ENCODE data around the gene RGPD3.
"Not testable (repeated sequence)": the region's sequence is repeated elsewhere in the genome, so short reads cannot be mapped to it uniquely, and the experiment has no call there.

The RGPD3 gene

GRCh38 chr2:106468107-106468506 lies at the start of gene RGPD3:
Gene RGPD3 (minus strand): TSS chr2:106468413. CDS start chr2:106468288, 125 bp downstream.
- not testable (repeated sequence) for DNase-seq

DNA sequence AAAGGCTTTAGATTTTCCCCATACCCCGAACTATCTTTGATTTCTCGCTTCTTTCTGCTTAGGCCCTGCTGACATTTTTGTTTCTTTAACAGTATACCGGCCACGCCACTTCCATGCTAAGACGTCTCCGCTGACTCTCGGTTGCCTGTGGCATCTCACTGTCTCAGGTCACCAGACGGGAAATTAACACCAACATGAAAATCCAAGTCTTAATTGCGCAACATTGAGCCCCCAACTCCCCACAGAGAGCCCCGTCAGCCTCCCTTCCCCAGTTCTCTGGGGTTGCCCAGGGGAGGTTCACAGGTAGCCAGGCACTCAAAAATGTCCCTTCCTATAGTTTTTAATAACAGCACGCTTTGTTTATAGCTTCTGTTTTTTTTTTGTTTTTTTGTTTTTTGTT lies 49.1 kb upstream of the RGPD3 start:
- DNase-seq = no peak

DNA sequence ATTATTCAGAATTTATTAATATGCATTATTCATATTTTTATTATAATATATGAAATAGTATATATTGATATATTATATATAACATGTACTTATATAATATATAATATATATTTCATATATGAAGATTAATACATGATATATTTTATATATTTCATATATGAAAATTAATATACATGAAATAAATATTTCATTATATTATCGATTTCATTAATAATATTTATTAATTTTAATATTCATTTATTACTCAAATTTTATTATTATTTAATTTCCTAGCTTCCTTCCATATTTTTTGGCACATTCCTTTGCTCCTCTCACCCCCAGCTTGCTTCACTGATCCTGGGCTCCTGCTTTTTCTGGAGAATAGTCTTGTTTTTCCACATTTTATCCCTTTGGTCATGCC lies 48.7 kb upstream of the RGPD3 start:
- DNase-seq = no peak

GRCh38 chr2:106516436-106516835 lies 48.2 kb upstream of the RGPD3 start:
- DNase-seq = no peak

GRCh38 chr2:106514827-106515226 lies 46.6 kb upstream of the RGPD3 start:
- DNase-seq = not testable (repeated sequence)

GRCh38 chr2:106513391-106513790 lies 45.2 kb upstream of the RGPD3 start:
- DNase-seq = not testable (repeated sequence)

DNA sequence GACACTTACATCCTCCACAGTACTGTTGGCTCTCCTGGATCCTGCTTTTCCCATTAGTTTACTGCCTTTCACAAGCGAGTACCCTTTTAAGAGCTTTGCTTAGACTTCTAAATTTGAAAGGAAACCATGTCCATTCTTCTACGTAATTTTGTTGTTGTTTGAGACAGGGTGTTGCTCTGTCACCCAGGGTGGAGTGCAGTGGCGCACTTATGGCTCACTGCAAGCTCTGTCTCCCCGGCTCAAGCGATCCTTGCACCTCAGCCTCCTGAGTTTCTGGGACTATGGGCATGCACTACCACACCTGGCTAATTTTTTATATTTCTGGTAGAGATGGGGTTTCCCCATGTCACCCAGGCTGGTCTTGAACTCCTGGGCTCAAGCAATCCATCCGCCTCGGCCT lies 43.7 kb upstream of the RGPD3 start:
- not testable (repeated sequence) for DNase-seq

- DNase-seq = not testable (repeated sequence)
Measured at GRCh38 chr2:106511476-106511901, 43.3 kb upstream of the RGPD3 start.

GRCh38 chr2:106510791-106511190 lies 42.6 kb upstream of the RGPD3 start:
- DNase-seq = not testable (repeated sequence)

GRCh38 chr2:106509374-106509770 lies 41.2 kb upstream of the RGPD3 start:
- not testable (repeated sequence) for DNase-seq

- not testable (repeated sequence) for DNase-seq
Measured at GRCh38 chr2:106508660-106509373, 40.6 kb upstream of the RGPD3 start.

DNA sequence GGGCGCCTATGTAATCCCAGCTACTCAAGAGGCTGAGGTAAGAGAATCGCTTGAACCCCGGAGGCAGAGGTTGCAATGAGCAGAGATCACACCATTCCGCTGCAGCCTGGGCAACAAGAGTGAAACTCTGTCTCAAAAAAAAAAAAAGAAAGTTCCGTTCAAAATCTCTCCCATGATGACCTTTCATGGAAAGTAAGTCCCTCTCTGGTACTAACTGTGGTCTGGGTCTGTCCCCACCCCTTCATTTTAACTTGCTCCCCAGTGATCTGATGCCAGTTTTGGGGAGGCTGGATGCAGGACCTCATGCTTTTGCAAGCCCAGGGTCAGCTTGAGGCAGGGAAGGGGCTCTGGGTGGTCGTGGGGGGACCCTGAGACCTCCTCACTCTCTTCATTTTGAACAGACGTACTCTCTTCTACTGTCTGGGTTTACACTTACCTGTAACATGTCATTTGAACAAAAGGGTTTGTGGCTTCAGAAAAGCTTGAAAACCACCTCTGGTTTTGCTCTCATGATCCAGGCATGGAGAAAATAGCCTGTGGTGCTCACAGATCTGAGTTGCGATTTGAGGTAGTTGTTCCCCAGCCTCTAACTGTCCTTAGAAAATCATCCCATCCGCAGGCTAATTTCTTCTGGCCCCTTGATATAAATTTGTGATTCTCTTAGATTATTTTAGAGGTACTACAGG lies 37.9 kb upstream of the RGPD3 start:
- DNase-seq = not testable (repeated sequence)

GRCh38 chr2:106504787-106505186 lies 36.6 kb upstream of the RGPD3 start:
- DNase-seq = not testable (repeated sequence)

- DNase-seq = not testable (repeated sequence)
Measured at GRCh38 chr2:106504192-106504591, 36.0 kb upstream of the RGPD3 start.

GRCh38 chr2:106502351-106502750 lies 34.1 kb upstream of the RGPD3 start:
- not testable (repeated sequence) for DNase-seq

DNA sequence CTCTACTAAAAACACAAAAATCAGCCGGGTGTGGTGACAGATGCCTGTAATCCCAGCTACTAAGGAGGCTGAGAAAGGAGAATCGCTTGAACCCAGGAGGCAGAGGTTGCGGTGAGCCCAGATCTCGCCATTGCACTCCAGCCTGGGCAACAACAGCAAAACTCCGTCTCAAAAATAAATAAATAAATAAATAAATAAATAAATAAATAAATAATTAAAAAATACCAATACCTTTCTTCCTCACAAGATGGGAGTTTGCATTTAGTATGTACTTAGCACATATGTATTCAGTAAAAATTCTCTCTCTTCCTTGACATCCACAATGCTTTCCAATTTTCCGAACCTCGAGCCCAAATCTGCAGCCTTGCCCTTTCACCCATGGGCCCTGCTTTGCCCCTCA lies 32.1 kb upstream of the RGPD3 start:
- not testable (repeated sequence) for DNase-seq

DNA sequence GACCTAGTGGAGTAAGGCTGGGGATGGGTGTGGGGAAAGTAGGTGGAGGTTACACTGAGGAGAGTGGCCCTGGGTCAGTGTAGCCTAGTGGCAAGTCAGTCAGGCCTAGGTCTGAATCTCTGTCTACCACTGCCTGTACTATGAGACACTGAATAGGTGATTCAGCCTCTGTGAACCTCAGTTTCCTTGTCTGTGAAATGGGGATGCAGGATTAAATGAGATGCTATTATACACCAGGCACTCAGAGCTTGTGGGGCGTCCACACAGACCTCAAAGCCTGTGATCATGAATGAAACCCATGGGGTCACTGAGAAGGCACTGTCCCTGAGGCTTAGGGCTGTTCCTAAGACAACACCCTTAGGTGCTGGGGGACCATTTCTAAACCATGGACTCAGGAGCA lies 30.3 kb upstream of the RGPD3 start:
- not testable (repeated sequence) for DNase-seq

DNA sequence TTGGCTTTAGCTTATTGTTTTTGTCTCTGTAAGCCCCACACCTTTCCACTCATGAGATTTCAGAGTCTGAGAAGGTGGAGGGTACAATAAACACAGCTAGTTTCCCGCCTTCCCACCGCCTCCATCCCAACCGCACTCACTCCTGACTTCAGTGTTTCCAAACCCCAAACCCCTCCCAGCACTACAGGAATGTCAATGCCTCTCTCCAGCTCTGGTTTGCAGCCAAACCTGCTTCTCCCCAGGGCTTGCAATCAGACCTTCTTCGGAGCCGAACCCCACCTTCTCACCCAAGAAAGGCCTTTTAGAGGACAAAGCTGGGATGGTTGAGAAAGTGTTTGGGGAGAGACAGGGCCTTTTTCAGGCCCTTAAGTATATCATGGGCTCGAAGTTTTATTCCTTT lies 24.7 kb upstream of the RGPD3 start:
- not testable (repeated sequence) for DNase-seq

DNA sequence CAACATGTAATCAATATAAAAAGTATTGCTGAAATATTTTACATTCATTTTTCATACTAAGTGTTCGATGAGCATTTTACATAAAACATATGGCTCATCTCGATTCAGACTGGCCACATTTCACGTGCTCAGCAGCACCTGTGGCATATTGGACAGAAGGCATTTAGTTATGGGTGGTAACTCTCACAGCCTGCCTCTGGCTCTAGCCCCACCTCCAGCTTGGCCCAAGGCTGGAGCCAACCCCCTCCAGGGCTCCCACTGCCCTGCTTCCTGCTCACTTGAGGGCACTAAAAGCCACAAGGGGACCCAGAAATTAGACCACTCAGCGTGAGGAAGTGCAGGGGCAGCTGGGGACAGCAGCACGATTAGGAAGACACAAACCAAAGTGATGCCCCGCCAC lies 24.2 kb upstream of the RGPD3 start:
- DNase-seq = not testable (repeated sequence)

GRCh38 chr2:106489701-106490100 lies 21.5 kb upstream of the RGPD3 start:
- not testable (repeated sequence) for DNase-seq

GRCh38 chr2:106487386-106488191 lies 19.4 kb upstream of the RGPD3 start:
- not testable (repeated sequence) for DNase-seq

DNA sequence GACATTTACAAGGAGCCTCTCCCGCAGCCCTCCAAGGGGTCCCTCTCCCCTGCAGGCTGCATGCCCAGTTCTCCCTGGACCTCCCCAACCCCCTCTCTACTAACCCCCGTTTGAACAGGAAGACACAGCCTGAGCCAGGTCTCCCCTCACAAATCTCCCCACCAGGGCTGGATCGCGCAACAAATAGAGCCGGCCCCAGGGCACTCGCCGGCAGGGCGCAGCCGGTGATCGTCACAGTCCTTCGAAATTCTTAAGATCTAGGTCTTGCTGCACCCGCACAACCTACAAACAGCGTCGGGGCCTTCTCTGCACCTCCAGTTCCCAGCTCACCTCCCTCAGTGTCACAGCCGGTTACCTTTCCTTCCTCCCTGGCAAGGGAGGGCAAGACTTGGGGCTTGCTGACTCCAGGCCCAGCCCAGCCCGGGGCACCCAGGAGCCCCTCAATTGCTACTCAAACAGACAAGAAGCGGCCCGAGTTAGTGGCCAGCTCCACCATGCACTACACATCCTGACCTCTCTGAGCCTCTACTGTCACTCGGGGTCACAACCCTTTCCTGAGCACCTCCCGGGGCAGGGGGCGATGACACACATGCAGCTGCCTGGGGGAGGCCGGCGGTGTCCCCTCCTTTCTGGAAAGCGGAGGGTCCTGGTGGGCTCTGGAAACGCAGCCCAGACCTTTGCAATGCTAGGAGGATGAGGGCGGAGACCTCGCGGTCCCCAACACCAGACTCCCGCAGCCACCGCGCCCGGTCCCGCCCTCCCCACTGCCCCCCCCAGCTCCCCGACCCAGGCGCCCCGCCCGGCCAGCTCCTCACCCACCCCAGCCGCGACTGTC lies 18.6 kb upstream of the RGPD3 start, which contains the start of gene CD8B2:
TSS of gene CD8B2 (plus strand) at position 814 of the 835 bp plus-strand sequence. CDS start 63 bp downstream, outside the sequence.
- not testable (repeated sequence) for DNase-seq

Data from NCI-H1105 treated with DMSO at 0.1 percent for 48 hours (cell line).